HG02798 (cell line): ENCODE results near the gene RNF41.
"Not testable (repeated sequence)": the region's sequence is repeated elsewhere in the genome, so short reads cannot be mapped to it uniquely, and the experiment has no call there.

Source experiments
- ATAC-seq: cut with Tn5 transposase; IDR thresholded peaks from one replicate; pipeline ENCODE4 v1.9.1; 2021; ENCODE audit warnings: mild to moderate bottlenecking; ENCODE audit not compliant: unreplicated experiment, poor library complexity

Gene RNF41

GRCh38 chr12:56156464-56157200, 65.1 kb downstream of the RNF41 start:
- not testable (repeated sequence) for ATAC-seq

DNA sequence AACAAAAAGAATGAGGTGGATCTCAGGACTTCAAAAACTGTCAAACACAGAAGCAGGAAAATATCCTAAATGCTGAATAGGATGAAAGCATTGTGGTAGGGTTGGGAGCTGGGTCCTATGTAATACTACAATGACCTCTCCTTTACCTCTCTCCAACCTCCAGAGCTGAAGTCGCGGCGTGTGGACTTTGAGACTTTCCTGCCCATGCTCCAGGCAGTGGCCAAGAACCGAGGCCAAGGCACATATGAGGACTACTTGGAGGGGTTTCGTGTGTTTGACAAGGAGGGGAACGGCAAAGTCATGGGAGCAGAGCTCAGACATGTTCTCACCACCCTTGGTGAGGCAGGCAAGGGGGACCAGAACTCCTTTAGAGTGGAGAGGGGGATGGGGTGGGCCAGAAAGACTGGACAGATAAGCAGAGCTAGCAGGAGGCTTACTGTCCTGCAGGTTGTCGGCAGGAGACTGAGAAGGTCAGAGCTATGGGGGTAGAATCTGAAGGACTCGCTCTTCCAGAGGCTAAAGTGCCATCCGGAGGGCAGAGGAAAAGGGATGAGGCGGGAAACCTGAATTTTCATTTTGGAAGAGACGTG, 66.4 kb downstream of the RNF41 start:
- no peak for ATAC-seq

GRCh38 chr12:56154818-56155217, 66.9 kb downstream of the RNF41 start:
- ATAC-seq: no peak

DNA sequence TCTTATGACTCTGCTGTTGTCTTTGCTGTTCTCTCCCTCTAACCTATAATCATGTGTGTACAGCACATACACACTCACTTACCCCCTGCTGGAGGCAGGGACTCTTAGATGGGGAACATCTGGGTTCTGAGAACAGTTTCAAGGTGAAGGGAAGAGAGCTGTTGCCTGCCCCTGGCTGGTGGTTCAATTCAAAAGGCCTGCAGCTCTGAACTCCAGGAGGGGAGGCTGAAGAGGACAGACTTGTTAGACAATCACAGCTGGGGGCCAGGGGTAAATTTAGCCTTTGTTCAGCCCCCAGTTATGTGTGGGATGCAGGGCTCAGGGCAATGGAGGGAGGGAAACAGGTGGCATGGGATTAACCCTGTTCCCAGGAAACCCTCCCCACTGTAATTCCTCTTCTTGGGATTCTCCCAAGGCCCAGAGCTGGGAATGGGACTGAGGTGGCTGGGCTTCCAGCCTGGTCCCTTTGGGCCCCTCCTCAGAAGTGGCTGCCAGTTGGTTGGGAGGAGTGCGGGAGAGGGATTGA, 67.4 kb downstream of the RNF41 start:
- no peak for ATAC-seq

- no peak for ATAC-seq
These were observed 68.0 kb downstream of the RNF41 start for GRCh38 chr12:56153678-56154065.

- ATAC-seq: no peak
These were observed 68.7 kb downstream of the RNF41 start for GRCh38 chr12:56152756-56153677.
